ENCODE results near the gene CTR9.

GRCh38 chr11:10824888-10825287, 73.8 kb downstream of the CTR9 start:
- TF ChIP-seq CTCF (IDR thresholded peaks at IDR 0.05; ENCODE audit: low read depth, low read length) = no peak
- no peak for TF ChIP-seq EZH2phosphoT487 (IDR thresholded peaks at IDR 0.05; ENCODE audit: low read depth)

Data from OCI-LY3 (cell line).